NT2/D1 (cell line): ENCODE measurements around the gene IFI27L2.

Source experiments
- DNase-seq: peaks from one replicate; pipeline ENCODE4 v3.0.0-alpha.2; 2011; ENCODE audit warnings: low read depth, low spot score
- H3K27me3 ChIP-seq: 2 replicates; pipeline ENCODE4 v1.6.0; 2011; ENCODE audit warnings: mild to moderate bottlenecking; ENCODE audit not compliant: insufficient read length, insufficient read depth
- H3K36me3 ChIP-seq: 2 replicates; pipeline ENCODE4 v1.6.1; 2011; ENCODE audit warnings: mild to moderate bottlenecking, low read length, mixed read lengths; ENCODE audit not compliant: insufficient read depth, insufficient read length
- H3K4me1 ChIP-seq: 2 replicates; pipeline ENCODE4 v1.5.1; 2011; ENCODE audit not compliant: insufficient read depth, insufficient read length
- H3K4me3 ChIP-seq: 2 replicates; pipeline ENCODE4 v1.5.1; 2011; ENCODE audit warnings: low read depth; ENCODE audit not compliant: insufficient read length
- H3K9ac ChIP-seq: 2 replicates; pipeline ENCODE4 v1.6.0; 2011; ENCODE audit warnings: low read depth; ENCODE audit not compliant: insufficient read length
- H3K9me3 ChIP-seq: 2 replicates; pipeline ENCODE4 v1.5.1; 2011; ENCODE audit warnings: mild to moderate bottlenecking, low read length; ENCODE audit not compliant: insufficient read depth
- SUZ12 ChIP-seq: IDR thresholded peaks from 2 replicates; pipeline ENCODE4 v1.6.1; 2011; ENCODE audit not compliant: insufficient read length, insufficient read depth; ENCODE audit errors: extremely low read depth
- YY1 ChIP-seq: IDR thresholded peaks from 2 replicates; pipeline ENCODE4 v1.6.1; 2011; ENCODE audit not compliant: insufficient read length, insufficient read depth
- ZNF274 ChIP-seq: IDR thresholded peaks from 2 replicates; pipeline ENCODE4 v1.6.1; 2011; ENCODE audit warnings: mild to moderate bottlenecking, low read depth, low read length

IFI27L2 gene

DNA sequence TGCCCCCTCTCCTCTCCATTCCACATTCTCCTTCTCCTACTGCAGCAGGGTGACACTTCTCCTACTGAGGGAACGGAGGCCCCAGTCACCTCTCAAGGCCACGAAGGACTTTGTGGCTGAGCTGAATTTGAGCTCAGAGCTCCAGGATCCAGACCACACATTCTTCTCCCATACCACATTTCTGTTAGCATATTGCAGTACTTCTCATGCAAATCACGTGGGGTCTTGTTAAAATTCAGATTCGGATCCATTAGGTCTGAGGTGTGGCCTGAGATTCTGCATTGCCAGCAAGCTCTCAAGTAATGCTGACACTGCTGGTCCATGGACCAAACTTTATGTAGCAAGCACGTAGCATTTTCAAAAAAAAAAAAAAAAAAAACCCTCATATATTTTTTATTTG is 9.6 kb upstream of the IFI27L2 start:
- no peak for TF ChIP-seq SUZ12
- TF ChIP-seq ZNF274 = no peak
- no peak for TF ChIP-seq YY1
- no peak for DNase-seq
- no peak overlapping the region for H3K4me3 ChIP-seq
- H3K36me3 ChIP-seq = no peaks in the 10 kb centered on the region
- H3K4me1 ChIP-seq = peaks cover 7% of the 10 kb centered on the region
- H3K9me3 ChIP-seq = peaks cover 12% of the 10 kb centered on the region; the same call in 1 of the 2 replicates
- no peaks in the 10 kb centered on the region for H3K27me3 ChIP-seq
- H3K9ac ChIP-seq = no peak overlapping the region

DNA sequence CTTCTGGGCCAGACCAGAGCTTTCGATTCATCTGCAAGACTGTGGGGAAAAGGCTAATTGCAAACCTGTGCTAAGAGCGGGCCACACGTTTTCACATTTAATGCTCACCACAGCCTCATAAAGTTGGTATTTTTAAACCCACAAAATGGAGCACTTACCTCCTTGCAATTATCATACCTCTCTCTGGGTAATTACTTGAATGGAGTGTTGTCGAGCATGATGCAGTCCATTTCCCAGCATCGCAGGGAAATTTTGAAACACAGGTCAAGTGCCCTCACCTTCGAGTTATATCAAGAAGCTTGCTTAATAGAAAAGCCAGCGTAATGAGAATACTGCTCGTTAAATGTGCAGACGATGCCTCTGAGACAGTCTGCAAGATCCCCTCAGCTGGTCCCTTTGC is 8.8 kb upstream of the IFI27L2 start:
- no peaks in the 10 kb centered on the region for H3K36me3 ChIP-seq
- H3K9ac ChIP-seq = no peak overlapping the region
- H3K4me1 ChIP-seq = peaks cover 7% of the 10 kb centered on the region
- peaks cover 12% of the 10 kb centered on the region; the same call in 1 of the 2 replicates for H3K9me3 ChIP-seq
- DNase-seq = no peak
- H3K4me3 ChIP-seq = no peak overlapping the region
- no peaks in the 10 kb centered on the region for H3K27me3 ChIP-seq
- TF ChIP-seq SUZ12 = no peak

DNA sequence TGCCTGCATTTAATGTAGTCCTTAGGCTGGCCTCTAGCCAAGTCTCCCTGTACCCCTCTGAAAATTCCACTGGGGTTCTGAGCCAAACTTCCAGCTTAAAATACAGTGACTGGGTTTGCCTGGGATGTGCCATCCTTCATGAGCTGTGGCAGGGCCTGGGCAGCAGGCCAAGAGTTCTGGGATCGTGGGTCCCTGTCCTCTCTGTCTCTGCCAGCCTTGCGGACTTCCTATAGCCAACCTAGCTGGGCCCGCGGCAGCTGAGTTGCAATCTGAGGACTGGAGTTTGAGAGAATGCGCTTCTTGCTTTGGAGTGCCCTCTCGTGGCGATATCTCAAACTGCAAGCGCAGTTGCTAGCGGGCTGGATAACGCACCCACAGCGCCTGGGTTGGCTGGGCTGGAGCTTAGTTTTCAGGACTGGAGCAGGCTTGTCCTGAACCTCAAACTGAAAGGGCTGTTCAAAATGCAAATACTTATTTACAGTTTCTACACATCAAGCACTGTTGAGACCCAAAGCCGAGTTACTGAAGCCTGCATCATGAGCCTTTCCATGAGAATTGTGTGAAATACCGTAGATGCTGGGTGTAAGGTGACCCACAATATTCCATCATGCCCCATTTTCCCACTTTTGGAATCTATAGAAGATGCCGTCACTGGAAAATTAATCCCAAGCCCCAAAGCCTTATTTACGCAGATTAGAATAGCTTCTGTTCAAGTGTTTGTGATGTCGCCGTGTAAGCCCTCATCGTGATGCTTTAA is 7.3 kb upstream of the IFI27L2 start:
- TF ChIP-seq SUZ12 (no peak), ZNF274 (no peak), YY1 (no peak)
- peak overlapping the region; percentile 21 for H3K9ac ChIP-seq
- no peaks in the 10 kb centered on the region for H3K36me3 ChIP-seq
- H3K9me3 ChIP-seq = peaks cover 12% of the 10 kb centered on the region; the same call in 1 of the 2 replicates
- H3K4me1 ChIP-seq = peaks cover 7% of the 10 kb centered on the region
- H3K27me3 ChIP-seq = no peaks in the 10 kb centered on the region
- peak; percentile 77 for DNase-seq
- no peak overlapping the region for H3K4me3 ChIP-seq

DNA sequence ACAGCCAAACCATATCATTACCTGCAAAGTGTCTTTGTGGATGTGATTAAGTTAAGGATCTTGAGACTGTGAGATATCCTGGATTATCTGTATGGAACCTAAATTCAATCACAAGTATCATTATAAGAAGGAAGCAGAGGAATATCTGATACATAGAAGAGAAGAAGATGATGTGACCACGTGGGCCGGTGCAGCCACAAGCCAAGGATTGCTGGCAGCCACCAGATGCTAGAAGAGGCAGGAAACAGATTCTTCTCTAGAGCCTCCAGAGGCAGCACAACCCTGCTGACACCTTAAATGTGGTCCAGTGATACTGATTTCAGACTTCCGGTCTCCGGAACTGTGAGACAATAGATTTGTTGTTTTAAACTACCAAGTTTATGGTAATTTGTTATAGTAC is 6.1 kb upstream of the IFI27L2 start:
- H3K27me3 ChIP-seq = no peaks in the 10 kb centered on the region
- TF ChIP-seq YY1 (no peak), ZNF274 (no peak), SUZ12 (no peak)

DNA sequence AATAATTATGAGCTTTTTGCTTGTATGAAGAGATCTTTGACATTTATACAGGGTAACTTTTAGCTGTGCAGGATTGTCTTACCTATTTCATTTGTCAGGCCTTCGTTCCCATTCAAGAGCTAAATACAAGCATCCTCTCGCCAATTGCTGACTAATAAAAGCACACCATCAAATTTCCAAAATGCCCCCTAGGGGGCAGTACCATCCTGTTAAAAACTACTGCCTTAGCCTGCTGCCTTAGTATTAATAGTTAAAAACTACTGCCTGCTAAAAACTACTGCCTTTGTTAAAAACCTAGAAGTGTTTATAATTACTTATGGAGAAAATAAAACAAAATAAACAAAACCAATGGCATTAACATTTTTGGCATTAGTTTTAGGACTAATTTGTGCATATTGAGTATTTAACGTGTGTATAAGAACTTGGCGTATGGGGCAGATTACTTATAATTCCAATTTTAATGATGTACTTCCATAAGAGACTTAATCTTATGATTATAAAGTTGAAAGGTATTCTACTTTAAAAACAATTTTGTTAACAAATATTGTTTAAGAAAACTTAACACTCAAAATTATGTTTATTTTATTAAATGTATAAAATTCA is 3.0 kb upstream of the IFI27L2 start:
- Histone ChIP-seq H3K9ac (no peak overlapping the region), H3K27me3 (no peaks in the 10 kb centered on the region), H3K9me3 (peaks cover 12% of the 10 kb centered on the region; the same call in 1 of the 2 replicates), H3K4me3 (no peak overlapping the region), H3K36me3 (peaks cover 5% of the 10 kb centered on the region), H3K4me1 (peaks cover 2% of the 10 kb centered on the region)
- no peak for DNase-seq
- TF ChIP-seq YY1 (no peak), ZNF274 (no peak), SUZ12 (no peak)

More for the DNA sequence above, 6.1 kb upstream of the IFI27L2 start:
- peaks cover 12% of the 10 kb centered on the region; the same call in 1 of the 2 replicates for H3K9me3 ChIP-seq
- DNase-seq = no peak
- no peak overlapping the region for H3K4me3 ChIP-seq
- peaks cover 7% of the 10 kb centered on the region for H3K4me1 ChIP-seq
- no peaks in the 10 kb centered on the region for H3K36me3 ChIP-seq
- no peak overlapping the region for H3K9ac ChIP-seq

DNA sequence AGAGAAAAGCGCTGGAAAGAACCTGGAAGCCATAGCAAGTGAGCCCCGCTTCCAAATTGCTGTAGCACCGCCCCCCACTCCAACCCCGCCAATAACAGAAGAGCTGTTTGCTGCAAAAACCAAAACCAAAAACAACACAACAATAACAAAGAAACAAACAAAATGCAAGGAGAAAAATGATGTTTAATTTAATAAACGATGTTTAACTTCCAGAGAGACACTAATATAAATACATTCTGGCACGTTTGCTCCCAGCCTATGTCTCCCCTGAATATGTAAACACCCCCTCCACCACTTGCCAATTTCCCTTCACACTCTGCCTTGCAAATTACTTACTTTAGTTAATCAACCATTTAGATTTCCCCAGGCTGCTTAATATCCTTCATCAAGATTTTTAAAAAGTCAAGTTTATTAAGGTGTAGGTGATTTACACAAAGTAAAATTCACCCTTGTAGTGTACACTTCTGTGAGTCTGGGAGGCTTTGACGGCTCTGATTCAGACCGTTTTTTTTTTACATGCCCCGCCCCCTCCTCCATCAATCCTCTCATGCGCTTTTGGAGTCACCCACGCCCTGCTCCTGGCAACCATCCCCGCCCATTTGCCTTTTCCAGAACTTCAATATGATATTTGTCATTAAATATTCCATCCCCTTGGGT is 482 bp upstream of the IFI27L2 start:
- TF ChIP-seq YY1 = no peak
- DNase-seq = no peak
- Histone ChIP-seq H3K9me3 (no peaks in the 10 kb centered on the region), H3K4me3 (peak overlapping the region; percentile 30), H3K4me1 (peaks cover 2% of the 10 kb centered on the region), H3K36me3 (peaks cover 11% of the 10 kb centered on the region), H3K27me3 (no peaks in the 10 kb centered on the region), H3K9ac (no peak overlapping the region)

DNA sequence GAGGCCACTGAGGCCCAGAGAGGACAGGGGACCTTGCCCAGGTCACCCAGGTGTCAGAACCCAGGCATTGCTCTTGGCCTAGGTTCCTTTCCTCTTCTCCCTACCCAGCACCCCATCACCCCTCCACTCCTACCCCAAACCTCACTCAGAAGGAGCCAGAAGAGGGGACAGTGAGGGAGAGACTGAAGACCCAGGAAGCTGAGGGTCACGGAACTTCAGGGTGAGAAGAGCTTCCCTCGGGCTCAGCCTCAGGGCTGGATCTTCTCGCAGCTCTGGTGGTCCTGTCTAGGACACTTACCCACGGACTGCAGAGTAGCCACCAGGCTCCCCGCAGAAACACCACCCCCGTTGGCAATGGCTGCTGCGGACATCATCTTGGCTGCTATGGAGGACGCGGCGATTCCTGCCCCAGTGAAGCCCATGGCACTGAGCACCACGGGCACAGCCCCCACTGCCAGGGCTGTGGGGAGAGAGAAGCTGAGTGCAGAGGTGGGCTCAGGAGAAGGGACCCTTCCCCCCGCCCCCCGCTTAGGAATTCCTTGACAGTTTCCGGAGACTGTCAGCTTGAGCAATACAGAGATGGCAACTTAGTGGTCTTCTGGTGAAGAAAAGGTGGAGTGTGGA is 1.1 kb downstream of the IFI27L2 start:
- H3K36me3 ChIP-seq = peaks cover 11% of the 10 kb centered on the region
- H3K27me3 ChIP-seq = no peaks in the 10 kb centered on the region
- no peak for DNase-seq
- no peak overlapping the region for H3K9ac ChIP-seq
- peaks cover 2% of the 10 kb centered on the region for H3K4me1 ChIP-seq
- H3K4me3 ChIP-seq = no peak overlapping the region
- H3K9me3 ChIP-seq = no peaks in the 10 kb centered on the region
- no peak for TF ChIP-seq YY1
- no peak for TF ChIP-seq SUZ12
- TF ChIP-seq ZNF274 = no peak
